ENCODE measurements around the gene DENND5B.

The DENND5B gene

GRCh38 chr12:31526158-31526546 is 64.8 kb downstream of the DENND5B start:
- no peak overlapping the region for H3K4me3 ChIP-seq (ENCODE audit: low read length)
- H3K27ac ChIP-seq (ENCODE audit: low read depth, low read length), result no peak overlapping the region
- H3K36me3 ChIP-seq (ENCODE audit: control insufficient read depth, insufficient read depth, low read length), result no peaks in the 10 kb centered on the region
- peaks cover 3% of the 10 kb centered on the region for H3K4me1 ChIP-seq (ENCODE audit: control insufficient read depth, insufficient read depth, low read length)
- no peak overlapping the region for H3K9ac ChIP-seq (ENCODE audit: low read length)
- no peaks in the 10 kb centered on the region for H3K27me3 ChIP-seq (ENCODE audit: control insufficient read depth, insufficient read depth, low read length)

- Histone ChIP-seq H3K4me3 (ENCODE audit: low read length) (no peak overlapping the region), H3K4me1 (ENCODE audit: control insufficient read depth, insufficient read depth, low read length) (peaks cover 3% of the 10 kb centered on the region)
Measured at GRCh38 chr12:31525496-31526157, 65.3 kb downstream of the DENND5B start.

GRCh38 chr12:31524791-31525495 is 66.0 kb downstream of the DENND5B start:
- Histone ChIP-seq H3K36me3 (ENCODE audit: control insufficient read depth, insufficient read depth, low read length) (no peaks in the 10 kb centered on the region), H3K27ac (ENCODE audit: low read depth, low read length) (no peak overlapping the region), H3K4me1 (ENCODE audit: control insufficient read depth, insufficient read depth, low read length) (peaks cover 3% of the 10 kb centered on the region), H3K9ac (ENCODE audit: low read length) (no peak overlapping the region), H3K4me3 (ENCODE audit: low read length) (no peak overlapping the region), H3K27me3 (ENCODE audit: control insufficient read depth, insufficient read depth, low read length) (no peaks in the 10 kb centered on the region)

More at GRCh38 chr12:31525496-31526157, 65.3 kb downstream of the DENND5B start:
- H3K27ac ChIP-seq (ENCODE audit: low read depth, low read length), result no peak overlapping the region
- H3K9ac ChIP-seq (ENCODE audit: low read length), result no peak overlapping the region
- no peaks in the 10 kb centered on the region for H3K36me3 ChIP-seq (ENCODE audit: control insufficient read depth, insufficient read depth, low read length)
- no peaks in the 10 kb centered on the region for H3K27me3 ChIP-seq (ENCODE audit: control insufficient read depth, insufficient read depth, low read length)

GRCh38 chr12:31523306-31523705 is 67.6 kb downstream of the DENND5B start:
- Histone ChIP-seq H3K36me3 (ENCODE audit: control insufficient read depth, insufficient read depth, low read length) (no peaks in the 10 kb centered on the region), H3K9ac (ENCODE audit: low read length) (no peak overlapping the region), H3K27me3 (ENCODE audit: control insufficient read depth, insufficient read depth, low read length) (no peaks in the 10 kb centered on the region), H3K4me1 (ENCODE audit: control insufficient read depth, insufficient read depth, low read length) (peaks cover 3% of the 10 kb centered on the region), H3K27ac (ENCODE audit: low read depth, low read length) (no peak overlapping the region), H3K4me3 (ENCODE audit: low read length) (no peak overlapping the region)

GRCh38 chr12:31522607-31523006 is 68.3 kb downstream of the DENND5B start:
- Histone ChIP-seq H3K27ac (ENCODE audit: low read depth, low read length) (no peak overlapping the region), H3K9ac (ENCODE audit: low read length) (no peak overlapping the region), H3K36me3 (ENCODE audit: control insufficient read depth, insufficient read depth, low read length) (no peaks in the 10 kb centered on the region), H3K4me1 (ENCODE audit: control insufficient read depth, insufficient read depth, low read length) (peaks cover 3% of the 10 kb centered on the region), H3K4me3 (ENCODE audit: low read length) (no peak overlapping the region), H3K27me3 (ENCODE audit: control insufficient read depth, insufficient read depth, low read length) (no peaks in the 10 kb centered on the region)

- peaks cover 3% of the 10 kb centered on the region for H3K4me1 ChIP-seq (ENCODE audit: control insufficient read depth, insufficient read depth, low read length)
- H3K36me3 ChIP-seq (ENCODE audit: control insufficient read depth, insufficient read depth, low read length), result no peaks in the 10 kb centered on the region
- no peak overlapping the region for H3K4me3 ChIP-seq (ENCODE audit: low read length)
- H3K27me3 ChIP-seq (ENCODE audit: control insufficient read depth, insufficient read depth, low read length), result no peaks in the 10 kb centered on the region
- no peak overlapping the region for H3K27ac ChIP-seq (ENCODE audit: low read depth, low read length)
- H3K9ac ChIP-seq (ENCODE audit: low read length), result no peak overlapping the region
Measured at GRCh38 chr12:31521964-31522363, 69.0 kb downstream of the DENND5B start.

GRCh38 chr12:31519511-31519910 is 71.4 kb downstream of the DENND5B start:
- Histone ChIP-seq H3K27me3 (ENCODE audit: control insufficient read depth, insufficient read depth, low read length) (no peaks in the 10 kb centered on the region), H3K4me3 (ENCODE audit: low read length) (no peak overlapping the region), H3K27ac (ENCODE audit: low read depth, low read length) (no peak overlapping the region), H3K9ac (ENCODE audit: low read length) (no peak overlapping the region), H3K36me3 (ENCODE audit: control insufficient read depth, insufficient read depth, low read length) (no peaks in the 10 kb centered on the region), H3K4me1 (ENCODE audit: control insufficient read depth, insufficient read depth, low read length) (peaks cover 3% of the 10 kb centered on the region)

GRCh38 chr12:31518680-31519227 is 72.2 kb downstream of the DENND5B start:
- Histone ChIP-seq H3K4me3 (ENCODE audit: low read length) (no peak overlapping the region), H3K36me3 (ENCODE audit: control insufficient read depth, insufficient read depth, low read length) (no peaks in the 10 kb centered on the region), H3K4me1 (ENCODE audit: control insufficient read depth, insufficient read depth, low read length) (peaks cover 3% of the 10 kb centered on the region), H3K9ac (ENCODE audit: low read length) (no peak overlapping the region), H3K27ac (ENCODE audit: low read depth, low read length) (no peak overlapping the region), H3K27me3 (ENCODE audit: control insufficient read depth, insufficient read depth, low read length) (no peaks in the 10 kb centered on the region)

- H3K4me3 ChIP-seq (ENCODE audit: low read length), result no peak overlapping the region
- peaks cover 3% of the 10 kb centered on the region for H3K4me1 ChIP-seq (ENCODE audit: control insufficient read depth, insufficient read depth, low read length)
- H3K27me3 ChIP-seq (ENCODE audit: control insufficient read depth, insufficient read depth, low read length), result no peaks in the 10 kb centered on the region
- H3K27ac ChIP-seq (ENCODE audit: low read depth, low read length), result no peak overlapping the region
- H3K36me3 ChIP-seq (ENCODE audit: control insufficient read depth, insufficient read depth, low read length), result no peaks in the 10 kb centered on the region
- H3K9ac ChIP-seq (ENCODE audit: low read length), result no peak overlapping the region
Measured at GRCh38 chr12:31517994-31518393, 72.9 kb downstream of the DENND5B start.

GRCh38 chr12:31516702-31517101 is 74.2 kb downstream of the DENND5B start:
- no peak overlapping the region for H3K27ac ChIP-seq (ENCODE audit: low read depth, low read length)
- H3K27me3 ChIP-seq (ENCODE audit: control insufficient read depth, insufficient read depth, low read length), result no peaks in the 10 kb centered on the region
- H3K4me1 ChIP-seq (ENCODE audit: control insufficient read depth, insufficient read depth, low read length), result no peaks in the 10 kb centered on the region
- no peak overlapping the region for H3K4me3 ChIP-seq (ENCODE audit: low read length)
- no peaks in the 10 kb centered on the region for H3K36me3 ChIP-seq (ENCODE audit: control insufficient read depth, insufficient read depth, low read length)
- no peak overlapping the region for H3K9ac ChIP-seq (ENCODE audit: low read length)

- Histone ChIP-seq H3K27ac (ENCODE audit: low read depth, low read length) (no peak overlapping the region), H3K27me3 (ENCODE audit: control insufficient read depth, insufficient read depth, low read length) (no peaks in the 10 kb centered on the region), H3K4me3 (ENCODE audit: low read length) (no peak overlapping the region), H3K36me3 (ENCODE audit: control insufficient read depth, insufficient read depth, low read length) (no peaks in the 10 kb centered on the region), H3K9ac (ENCODE audit: low read length) (no peak overlapping the region), H3K4me1 (ENCODE audit: control insufficient read depth, insufficient read depth, low read length) (no peaks in the 10 kb centered on the region)
Measured at GRCh38 chr12:31514912-31515311, 76.0 kb downstream of the DENND5B start.

GRCh38 chr12:31510034-31510433 is 80.9 kb downstream of the DENND5B start:
- Histone ChIP-seq H3K9ac (ENCODE audit: low read length) (no peak overlapping the region), H3K27me3 (ENCODE audit: control insufficient read depth, insufficient read depth, low read length) (no peaks in the 10 kb centered on the region), H3K4me1 (ENCODE audit: control insufficient read depth, insufficient read depth, low read length) (peaks cover 3% of the 10 kb centered on the region), H3K36me3 (ENCODE audit: control insufficient read depth, insufficient read depth, low read length) (no peaks in the 10 kb centered on the region), H3K27ac (ENCODE audit: low read depth, low read length) (no peak overlapping the region), H3K4me3 (ENCODE audit: low read length) (no peak overlapping the region)

All from rectal smooth muscle tissue (tissue), 1 donor.